HT1080 (cell line): ENCODE results near the gene TCERG1L. TPM values are rescaled to one million over a fixed set of nuclear protein-coding genes. Genes with fewer than 3 reads are reported as not detected.
"Not testable (repeated sequence)": the region's sequence is repeated elsewhere in the genome, so short reads cannot be mapped to it uniquely, and the experiment has no call there.

Experiments
- DNase-seq: peaks from one replicate; pipeline ENCODE4 v3.0.0-alpha.2; 2015; ENCODE audit warnings: low read depth
- total RNA-seq: library from RNA; depleted of rRNA; stranded (reverse); fragments of >200 nt; shearing (Covaris generic); gene quantifications from 2 replicates; pipeline ENCODE4 v1.2.3, GENCODE V29; 2014

TCERG1L gene
- total RNA-seq, 1 experiment from 2014 or later: not detected

DNA sequence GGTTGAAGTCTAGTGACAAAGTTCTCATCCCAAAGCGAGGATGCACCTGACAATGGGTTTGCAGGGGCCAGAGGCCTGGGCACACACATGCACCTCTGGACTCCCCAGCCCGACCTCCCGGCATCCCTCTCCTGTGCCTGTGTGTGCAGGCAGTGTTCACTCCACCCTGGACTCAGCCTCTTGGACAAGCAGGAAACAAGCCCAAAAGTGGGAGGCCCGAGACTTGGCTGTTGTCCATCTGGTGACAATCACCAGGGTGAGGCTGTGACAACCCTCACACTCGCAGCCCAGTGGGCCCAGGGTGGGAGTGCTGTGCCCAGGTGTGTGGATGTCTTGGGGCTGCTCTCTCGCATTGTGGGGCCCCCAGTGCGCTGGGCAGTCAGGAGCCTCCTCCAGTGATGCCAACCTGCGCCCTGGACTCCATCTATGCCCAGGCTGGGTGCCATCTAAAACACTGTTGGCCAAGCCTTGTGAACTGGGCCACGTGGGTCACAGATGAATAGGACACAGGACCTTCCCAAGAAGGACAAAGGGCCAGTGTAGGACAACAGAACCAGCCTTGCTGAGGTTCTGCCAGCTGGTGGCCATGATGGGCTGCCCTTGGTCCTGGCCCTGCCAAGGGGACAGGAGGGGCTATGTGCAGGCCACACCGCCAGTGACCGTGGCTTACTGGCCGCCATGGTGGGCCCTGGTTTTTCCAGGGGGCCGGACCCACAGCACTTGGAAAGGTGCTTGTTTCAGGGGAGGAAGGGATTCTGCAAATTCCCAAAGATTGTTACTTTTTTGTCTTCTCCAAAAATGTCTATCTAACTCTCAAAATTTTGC lies 144.3 kb downstream of the TCERG1L start:
- DNase-seq: no peak

DNA sequence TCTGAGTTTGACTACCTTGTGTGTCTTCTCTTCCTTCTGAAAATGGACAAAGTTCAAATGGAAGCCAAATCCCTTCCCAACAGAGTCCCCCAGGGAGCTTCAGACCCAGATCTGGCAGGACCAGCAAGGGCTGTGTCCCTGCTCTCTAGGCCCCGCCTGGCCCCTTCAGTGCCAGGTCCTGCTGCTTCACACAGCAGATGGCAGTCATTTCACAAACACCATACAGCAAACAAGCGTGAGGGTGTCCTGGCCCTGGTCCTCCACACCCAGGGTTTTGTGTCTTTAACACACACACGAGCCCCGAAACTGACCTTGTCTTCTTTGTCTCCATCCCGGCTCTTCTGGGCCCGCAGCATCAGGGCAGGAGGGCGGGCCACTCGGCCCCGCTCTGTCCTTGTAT lies 145.0 kb downstream of the TCERG1L start:
- no peak for DNase-seq

DNA sequence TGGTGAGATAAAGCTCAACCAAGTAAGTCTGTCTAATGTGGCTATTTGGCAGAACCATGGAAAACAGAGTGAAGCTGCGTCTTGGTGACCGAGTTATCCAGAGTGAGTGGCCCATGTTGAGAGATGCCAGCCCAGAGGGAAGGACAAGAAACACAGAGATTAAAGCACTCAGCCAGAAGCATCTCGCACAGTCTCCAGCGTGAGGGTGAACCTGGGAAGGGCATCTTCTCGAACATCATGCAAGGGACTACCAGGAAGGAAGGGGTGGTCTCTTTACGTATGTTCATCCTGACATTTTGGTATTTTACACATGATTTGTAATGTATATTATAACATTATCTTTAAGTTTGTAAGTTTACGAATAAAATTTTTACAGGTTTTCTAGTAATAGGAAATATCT lies 146.4 kb downstream of the TCERG1L start:
- DNase-seq: no peak

DNA sequence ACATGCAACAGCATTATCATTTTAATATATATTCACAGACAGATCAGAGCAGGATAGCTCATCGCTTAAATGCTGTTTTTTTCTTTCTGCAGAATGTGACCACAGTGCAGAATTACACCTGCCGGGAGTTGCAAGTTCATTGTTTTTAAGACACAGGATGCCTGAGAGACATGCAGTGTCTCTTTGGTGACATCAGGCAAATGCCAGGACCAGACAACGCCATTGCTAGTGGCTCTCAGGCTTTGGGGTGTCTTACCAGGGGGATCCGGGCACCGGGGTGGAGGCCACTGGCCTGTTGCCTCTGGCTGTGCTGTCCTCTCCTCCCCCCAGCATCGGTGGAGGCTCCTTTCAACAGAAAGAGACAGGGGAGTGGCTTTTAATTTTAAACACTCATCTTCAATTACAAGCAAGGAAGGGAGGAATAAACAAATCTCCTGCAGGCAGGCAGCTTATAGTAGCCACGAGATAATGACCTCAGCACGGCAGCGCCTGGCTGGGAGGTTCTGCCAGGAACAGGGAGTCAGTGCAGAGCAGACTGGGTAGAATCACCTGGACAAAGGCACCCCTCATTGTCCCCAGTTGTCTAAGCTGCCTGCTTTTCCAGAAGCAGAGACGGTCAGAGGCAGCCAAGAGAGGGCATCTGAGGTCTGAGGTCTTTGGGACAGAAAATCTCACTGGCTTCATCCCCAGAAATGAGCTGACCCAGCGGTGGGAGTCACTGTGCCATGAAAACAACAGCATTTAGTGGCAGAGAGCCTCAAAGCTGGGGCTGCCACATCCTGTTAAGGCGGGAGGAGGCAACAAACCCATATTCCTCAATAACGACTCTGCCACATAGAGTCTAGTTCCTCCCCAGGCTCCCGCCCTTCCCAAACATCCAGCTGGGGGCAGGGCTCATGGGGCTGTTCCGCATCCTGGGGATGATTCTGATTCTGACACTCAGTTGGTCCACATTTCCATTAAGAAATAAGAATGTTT lies 148.4 kb downstream of the TCERG1L start:
- no peak for DNase-seq

DNA sequence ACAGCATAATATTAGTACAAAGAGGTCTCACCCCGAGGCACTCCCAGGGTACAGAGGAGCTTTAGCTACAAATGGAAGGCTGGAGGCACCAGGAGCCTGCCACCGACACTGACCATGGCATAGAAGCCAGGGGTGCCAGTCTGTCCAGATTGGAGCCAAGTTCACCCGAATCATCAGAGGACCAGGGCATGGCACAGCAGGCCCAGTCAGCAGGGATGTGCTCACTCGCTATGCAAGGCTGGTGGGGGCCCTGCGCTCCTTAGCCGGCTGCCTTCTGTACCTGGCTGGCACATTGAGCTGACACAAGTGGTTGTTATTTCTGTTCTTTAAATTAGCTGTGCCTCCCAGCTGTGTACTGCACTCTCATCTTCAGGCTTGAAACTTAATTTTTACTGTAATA lies 149.3 kb downstream of the TCERG1L start:
- DNase-seq: no peak

DNA sequence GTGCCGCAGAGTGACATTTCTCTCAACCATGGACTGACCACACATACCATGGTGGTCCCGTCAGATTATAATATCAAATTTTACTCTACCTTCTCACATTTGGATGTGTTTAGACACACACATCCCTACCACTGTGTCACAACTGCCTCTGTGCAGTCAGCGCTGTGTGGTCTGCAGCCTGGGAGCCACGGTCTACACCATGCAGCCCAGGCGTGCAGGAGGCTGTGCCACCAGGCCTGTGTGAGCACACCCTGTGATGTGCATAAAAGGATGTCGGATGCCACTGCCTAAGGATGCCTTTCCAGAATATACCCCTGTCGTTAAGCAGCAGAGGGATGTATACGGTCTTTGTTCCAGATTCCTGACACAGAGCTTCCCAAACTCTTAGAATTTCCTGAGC lies 150.4 kb downstream of the TCERG1L start:
- DNase-seq: no peak

DNA sequence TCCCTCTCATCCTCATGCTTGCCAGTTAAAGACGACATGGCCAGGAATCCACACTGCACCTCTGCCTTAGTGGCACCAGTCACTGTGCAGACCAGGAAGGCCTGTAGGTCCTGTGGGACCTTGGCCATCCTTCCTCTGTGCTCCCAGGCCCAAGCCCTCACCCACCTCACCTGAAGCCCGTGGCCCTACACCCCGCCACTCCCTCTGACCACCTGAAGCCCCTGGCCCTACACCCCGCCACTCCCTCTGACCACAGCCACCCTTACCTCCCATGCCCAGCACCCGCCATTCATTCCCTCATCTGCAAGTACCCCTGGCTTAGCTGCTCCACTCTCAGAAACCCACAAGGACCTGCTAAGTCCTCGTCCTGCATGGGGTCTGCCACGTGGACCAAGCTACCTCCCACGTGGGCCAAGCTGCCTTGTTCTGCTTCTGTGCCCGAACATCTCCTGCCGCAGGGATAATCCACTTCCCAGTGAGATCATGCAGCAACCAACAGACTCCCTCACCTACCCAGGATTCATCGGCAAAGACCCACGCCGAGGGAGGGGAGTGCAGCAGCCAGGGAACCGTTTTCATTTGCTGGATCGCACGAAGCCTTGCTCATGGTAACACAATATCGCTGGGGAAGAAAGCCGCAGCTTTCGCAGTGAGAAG lies 151.2 kb downstream of the TCERG1L start:
- DNase-seq: no peak

DNA sequence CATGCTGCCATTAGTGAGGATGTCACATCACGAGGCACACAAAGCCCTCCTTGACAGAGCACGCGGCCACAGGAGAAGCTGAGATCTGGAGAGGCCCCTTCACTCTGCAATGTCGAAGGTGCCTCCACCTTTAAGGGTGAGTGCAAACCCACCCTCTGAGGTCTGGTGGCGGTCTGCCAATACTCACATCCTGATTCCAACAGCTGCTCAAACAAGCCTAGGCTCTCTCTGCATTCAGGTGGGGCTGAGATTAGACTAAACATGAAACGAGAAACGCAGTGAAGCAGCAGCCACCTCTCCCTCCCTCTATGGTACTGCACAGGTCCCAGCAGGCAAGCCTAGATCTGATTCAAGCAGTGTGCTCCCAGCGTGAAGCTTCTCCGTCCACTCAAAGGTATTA lies 151.8 kb downstream of the TCERG1L start:
- no peak for DNase-seq

DNA sequence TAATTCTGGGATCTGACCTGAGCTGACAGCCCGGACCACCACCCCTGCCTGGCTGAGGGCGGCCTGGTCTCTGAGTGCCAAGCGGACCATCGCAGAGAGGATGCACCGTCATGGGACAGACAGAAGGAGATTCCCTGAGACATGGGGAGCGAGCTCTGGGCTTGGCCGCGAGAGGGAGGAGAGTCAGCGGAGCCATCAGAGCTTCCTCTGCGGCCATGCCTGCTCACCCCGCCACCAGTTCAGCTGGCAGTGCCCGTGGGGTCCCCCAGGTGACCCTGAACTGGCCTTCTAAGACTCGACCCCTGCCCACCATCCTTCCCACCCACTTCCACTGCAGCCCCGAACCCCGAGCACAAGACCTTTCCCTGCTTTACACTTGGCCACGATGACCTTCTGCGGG lies 152.8 kb downstream of the TCERG1L start:
- no peak for DNase-seq

DNA sequence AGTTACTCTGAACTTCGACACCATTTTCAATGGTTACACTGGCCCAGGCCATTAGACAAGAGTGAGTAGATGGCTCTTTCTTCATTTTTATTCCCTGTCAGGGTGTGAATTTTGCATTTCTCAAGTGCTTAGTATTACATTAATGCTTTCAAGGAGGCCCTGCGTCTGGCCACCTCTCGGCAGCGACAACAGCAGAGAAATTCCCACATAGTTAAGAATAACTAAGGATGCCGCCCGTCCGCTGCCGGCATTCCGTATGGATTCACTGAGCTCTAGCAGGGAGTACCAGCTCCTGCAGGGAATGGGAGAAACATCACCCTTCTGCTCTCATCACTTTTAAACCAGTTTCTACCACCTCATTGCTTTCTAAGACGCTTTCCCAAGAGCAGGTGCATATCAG lies 153.6 kb downstream of the TCERG1L start:
- no peak for DNase-seq

DNA sequence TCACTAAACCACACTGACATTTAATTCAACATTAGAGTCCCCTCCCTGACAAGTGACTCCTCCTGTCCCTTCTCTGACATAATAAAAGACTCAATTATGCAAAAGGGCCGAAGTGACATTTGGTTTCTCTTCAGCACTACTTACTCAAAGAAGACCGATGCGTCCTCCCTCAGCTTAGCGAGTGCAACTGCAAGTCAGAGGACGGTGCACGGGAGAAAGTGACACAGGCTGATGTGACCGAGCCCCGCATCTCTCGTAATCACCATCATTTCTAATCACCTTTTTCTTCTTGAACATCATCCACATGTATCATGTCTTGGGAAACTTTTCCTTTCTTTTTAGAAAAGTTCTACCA lies 155.7 kb downstream of the TCERG1L start:
- no peak for DNase-seq

DNA sequence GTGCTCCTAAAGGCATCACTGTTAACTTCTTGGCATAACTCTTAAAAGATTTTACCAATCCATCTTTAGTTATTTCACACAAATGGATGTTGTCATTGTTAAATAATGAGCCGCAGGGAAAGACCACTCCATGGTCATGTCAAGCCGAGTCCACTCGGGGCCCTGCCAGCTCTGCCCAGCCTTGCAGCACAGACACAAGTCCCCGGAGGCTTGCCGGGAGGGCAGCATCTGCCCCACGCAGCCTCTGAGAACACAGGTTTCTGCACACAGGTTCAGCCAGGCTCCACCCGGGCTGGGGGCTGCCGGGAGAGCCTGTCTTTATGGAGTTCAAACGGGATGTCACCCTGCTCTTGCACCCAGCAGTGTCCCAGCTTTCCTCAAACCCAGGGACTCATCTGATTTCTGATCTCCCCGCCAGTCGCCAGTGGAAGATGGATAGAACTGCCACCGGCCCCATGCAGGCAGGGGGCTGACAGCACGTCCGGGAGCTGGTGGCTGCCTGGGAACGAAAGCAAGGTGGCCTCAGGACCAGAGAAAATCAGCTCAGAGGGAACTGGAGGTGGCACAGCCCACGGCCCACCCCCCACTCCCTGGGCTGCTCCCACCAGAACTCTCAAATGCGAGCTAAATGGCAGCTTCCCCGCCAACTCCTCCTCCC lies 156.2 kb downstream of the TCERG1L start:
- no peak for DNase-seq

DNA sequence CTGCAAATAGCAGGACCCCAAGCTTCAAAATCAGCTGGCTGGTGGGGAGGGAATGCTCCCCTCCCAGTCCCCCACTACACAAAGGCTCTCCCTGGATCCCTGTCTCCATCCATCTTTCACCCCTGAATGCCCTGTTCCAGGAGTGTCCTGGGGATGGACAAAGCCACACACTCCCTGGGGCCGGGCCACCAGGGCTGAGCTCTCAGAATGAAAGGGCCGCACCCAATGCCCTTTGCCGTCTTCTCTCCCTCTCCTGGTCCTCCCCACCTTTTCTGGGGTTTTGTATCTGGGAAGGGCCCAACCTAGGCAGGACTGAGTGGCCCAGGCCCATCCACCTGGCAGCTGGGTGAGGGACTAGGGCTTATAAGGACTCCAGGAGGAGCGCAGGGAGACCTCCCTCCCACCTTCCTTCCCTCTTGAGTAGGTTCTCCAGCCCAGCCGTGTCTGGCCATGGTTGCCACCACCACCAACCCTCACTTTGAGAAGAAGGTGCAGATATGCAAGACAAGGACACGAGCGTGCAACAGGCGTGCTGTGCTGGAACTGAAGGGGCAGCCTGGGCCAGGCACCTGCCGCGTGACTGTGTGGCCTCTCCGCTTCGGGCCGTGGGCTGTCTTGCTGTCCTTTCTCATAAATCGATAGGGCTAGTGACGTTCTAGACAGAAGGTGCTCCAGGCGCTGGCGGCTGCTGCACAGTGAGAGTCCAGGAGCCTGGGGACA lies 157.1 kb downstream of the TCERG1L start:
- DNase-seq: no peak

DNA sequence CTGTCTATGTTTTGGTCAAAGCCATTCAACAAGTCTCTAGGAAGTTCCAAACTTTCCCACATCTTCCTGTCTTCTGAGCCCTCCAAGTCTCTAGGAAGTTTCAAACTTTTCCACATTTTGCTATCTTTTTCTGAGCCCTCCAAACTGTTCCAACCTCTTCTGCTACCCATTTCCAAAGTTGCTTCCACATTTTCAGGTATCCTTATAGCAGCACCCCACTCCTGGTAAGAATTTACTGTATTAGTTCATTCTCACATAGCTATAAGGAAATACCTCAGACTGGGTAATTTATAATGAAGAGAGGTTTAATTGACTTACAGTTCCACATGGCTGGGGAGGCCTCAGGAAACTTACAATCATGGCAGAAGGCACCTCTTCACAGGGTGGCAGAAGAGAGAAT lies 159.1 kb downstream of the TCERG1L start:
- not testable (repeated sequence) for DNase-seq

DNA sequence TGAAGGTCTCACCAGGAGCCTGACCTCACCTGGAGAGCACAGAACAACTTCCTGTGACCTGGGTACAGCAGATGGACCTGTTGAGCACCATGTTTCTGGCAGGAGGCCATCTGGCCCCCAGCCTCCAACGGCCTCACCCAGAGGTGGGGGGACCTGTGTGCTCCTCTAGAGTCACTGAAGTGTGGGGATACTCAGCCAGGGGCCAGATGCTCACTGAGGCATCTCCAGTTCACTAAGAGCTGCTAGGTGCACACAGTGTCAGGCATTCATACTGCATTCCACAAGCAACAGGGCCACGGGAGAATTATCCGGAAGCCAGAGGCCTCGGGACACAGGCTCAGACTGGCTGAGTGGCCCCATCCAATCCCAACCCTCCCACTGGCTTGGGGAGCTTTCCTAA lies 161.4 kb downstream of the TCERG1L start:
- no peak for DNase-seq

DNA sequence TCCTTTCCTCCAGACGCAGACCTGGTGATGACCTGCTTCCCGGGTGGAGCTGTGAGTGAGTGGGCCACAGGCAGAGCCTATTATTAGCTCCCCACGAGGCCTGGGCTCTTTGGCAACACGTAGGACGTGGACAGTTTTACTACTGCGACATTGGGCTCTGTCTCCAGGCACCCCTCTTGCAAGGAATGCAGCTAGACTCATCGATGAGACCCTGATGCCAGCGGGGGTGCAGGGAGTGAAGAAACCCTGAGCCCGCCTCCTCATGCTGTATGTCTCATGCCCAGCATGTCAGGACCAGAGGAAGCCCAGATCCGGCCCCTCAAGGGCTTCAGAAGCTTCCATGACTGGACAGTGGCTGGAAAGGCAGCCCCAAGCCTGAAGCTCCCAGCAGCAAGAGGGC lies 161.9 kb downstream of the TCERG1L start:
- DNase-seq: no peak

DNA sequence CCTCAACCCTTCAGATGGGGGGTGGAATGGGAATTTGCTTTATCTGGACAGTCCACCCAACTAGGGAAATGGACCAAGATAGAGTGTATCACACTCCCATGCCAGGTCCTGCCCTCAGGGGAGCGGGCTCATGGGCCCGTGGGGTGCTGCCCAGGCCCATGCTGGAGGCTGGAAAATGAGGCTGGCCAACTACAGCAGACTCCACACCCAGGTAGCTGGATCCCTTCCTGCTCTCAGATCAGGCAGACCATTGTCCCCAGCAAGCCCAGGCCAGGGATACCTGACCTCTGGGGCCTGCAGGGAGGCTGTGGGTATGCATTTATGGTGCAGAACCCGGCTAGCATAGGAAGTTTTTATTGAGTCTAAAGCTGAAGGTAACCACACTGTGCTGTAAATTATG lies 162.4 kb downstream of the TCERG1L start:
- DNase-seq: no peak

DNA sequence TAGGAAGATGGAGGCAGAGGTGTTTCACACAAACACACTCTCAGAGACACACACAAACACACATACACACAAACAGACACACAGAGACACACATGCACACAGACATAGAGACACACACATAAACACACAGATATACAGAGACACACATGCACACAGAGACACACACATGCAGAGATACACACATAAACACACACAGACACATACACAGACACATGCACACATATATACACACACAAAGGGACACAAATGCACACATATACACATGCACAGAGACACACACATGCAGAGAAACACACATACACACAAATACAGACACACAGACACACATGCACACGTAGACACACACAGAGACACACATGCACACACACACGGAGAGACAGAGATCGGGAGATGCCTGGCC lies 163.3 kb downstream of the TCERG1L start:
- no peak for DNase-seq

DNA sequence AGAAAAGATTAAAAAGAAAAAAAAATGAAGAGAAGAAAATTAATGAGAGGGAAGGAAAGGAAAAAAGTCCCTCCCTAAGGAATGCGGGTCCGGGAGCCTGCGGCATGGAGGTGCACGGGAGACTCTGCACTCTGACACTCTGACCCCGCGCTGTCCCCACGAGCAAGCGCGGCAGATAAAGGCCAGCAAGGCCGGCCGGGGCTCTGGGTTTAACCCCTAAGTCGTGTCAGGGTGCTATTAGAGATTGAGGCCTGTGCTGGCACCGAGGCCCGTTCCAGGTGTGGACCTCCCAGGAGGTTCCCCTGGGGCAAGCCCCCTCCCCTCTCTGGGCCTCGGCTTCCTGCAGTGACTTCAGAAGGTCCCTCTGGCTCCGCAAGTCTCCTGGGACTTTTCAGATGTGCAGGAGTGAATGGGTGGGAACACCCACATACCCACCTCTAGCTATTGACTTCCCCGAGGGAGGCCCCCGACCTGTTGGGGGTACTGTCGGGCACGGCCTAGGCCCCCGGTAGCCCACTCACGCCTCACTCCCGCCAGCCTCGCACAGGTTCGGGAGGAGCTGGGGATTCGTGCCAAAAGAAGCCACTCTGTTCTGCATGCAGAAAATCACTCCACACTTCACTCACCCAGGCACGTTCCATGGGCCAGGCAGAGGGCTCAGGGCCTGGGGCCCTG lies 164.1 kb downstream of the TCERG1L start:
- no peak for DNase-seq

DNA sequence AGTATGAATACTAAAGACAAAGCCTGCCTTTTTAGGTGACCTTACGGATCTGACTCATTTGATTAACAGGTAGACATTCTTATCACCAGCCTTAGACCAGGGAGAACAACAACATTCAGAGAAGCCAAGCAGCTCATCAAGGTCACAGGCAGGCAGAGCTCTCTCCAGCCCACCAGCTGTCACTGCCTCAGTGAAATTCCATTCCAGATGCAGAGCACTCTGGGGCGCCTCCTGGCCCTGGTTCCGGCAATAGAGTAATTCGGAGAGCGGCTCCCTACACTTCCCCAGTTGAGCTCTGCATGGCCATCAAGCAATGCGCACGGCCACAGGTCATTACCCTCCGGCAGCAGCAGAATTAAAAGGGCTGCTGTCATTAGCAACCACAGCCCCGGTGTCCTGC lies 164.7 kb downstream of the TCERG1L start:
- no peak for DNase-seq
